Upper lobe of left lung (tissue), 6 donors: Measurements from ENCODE around the gene USP6NL. TPM values are rescaled to one million over a fixed set of nuclear protein-coding genes. Genes with fewer than 3 reads are reported as not detected.

Experiments
- ATAC-seq, 2 donors: fragments of 200-7000 bp; cut with Tn5 transposase; one replicate each; pipeline ENCODE4 v1.9.1; 2022; ENCODE audit warnings: mild to moderate bottlenecking in 2 of 2, moderate library complexity in 2 of 2; ENCODE audit not compliant: low FRiP score in 2 of 2
- DNase-seq, 2 donors: peaks; one replicate each; pipeline ENCODE4 v3.0.0-alpha.2; 2019 to 2020
- H3K27ac ChIP-seq, 4 donors: fragments of 200-600 bp; sonication (generic); one replicate each; pipeline ENCODE4 v1.5.1; 2016 to 2019
- H3K27me3 ChIP-seq, 4 donors: fragments of 200-600 bp; sonication (generic); one replicate each; pipeline ENCODE4 v1.5.1; 2017 to 2019
- H3K36me3 ChIP-seq, 4 donors: fragments of 200-600 bp; sonication (generic); one replicate each; pipeline ENCODE4 v1.5.1; 2016 to 2019
- H3K4me1 ChIP-seq, 4 donors: fragments of 200-600 bp; sonication (generic); one replicate each; pipeline ENCODE4 v1.5.1; 2018 to 2019
- H3K4me3 ChIP-seq, 4 donors: fragments of 200-600 bp; sonication (generic); one replicate each; pipeline ENCODE4 v1.5.1; 2017 to 2019; ENCODE audit warnings: mild to moderate bottlenecking in 2 of 4, moderate library complexity in 1 of 4
- H3K9me3 ChIP-seq, 4 donors: fragments of 200-600 bp; sonication (generic); one replicate each; pipeline ENCODE4 v1.5.1; 2018 to 2019
- CTCF ChIP-seq, 6 experiments: fragments of 450-650 bp in 4 of 6; fragments of 200-600 bp in 2 of 6; sonication (generic) in 2 of 6; IDR thresholded peaks; one replicate each; pipeline ENCODE4 v1.5.1; 2016 to 2019; ENCODE audit warnings: antibody characterized with exemption in 6 of 6
- EP300 ChIP-seq, 4 donors: sonication (generic); formaldehyde crosslinking; IDR thresholded peaks; one replicate each; pipeline ENCODE4 v1.5.1; 2017; ENCODE audit warnings: antibody characterized with exemption in 4 of 4, control low read depth in 2 of 4
- POLR2A ChIP-seq, 4 donors: fragments of 450-650 bp; IDR thresholded peaks; one replicate each; pipeline ENCODE4 v1.5.1; 2016 to 2017; ENCODE audit warnings: antibody characterized with exemption in 4 of 4, mild to moderate bottlenecking in 2 of 4
- POLR2AphosphoS5 ChIP-seq, 2 donors: sonication (generic); formaldehyde crosslinking; IDR thresholded peaks; one replicate each; pipeline ENCODE4 v1.5.1; 2017; ENCODE audit warnings: antibody characterized with exemption in 2 of 2
- WGBS, 2 donors: methylation state at CpG; one replicate each; pipeline ENCODE4 v1.1.5; 2017 to 2018; 5-methylcytosine and 5-hydroxymethylcytosine counted together
- total RNA-seq, 6 donors: library from RNA; depleted of rRNA in 4 of 6; stranded (reverse); fragments of >200 nt in 4 of 6; gene quantifications; one replicate each; pipeline versions ENCODE4 v1.1.0 to v1.2.1, GENCODE V29; 2016 to 2021
- donor health status: DM: no; HTN: no; CAD: no; lungs with moderate emphysema.
- donor health status: DM: no; HTN: yes; CAD: no; lungs with severe emphysema.

USP6NL gene
- total RNA-seq, 6 donors from 2014 or later = 16.4 to 28.6 (median 21.8) TPM

- TF ChIP-seq EP300 (IDR thresholded peaks at IDR 0.05) (no peak), POLR2AphosphoS5 (IDR thresholded peaks at IDR 0.05) (no peak), POLR2A (IDR thresholded peaks at IDR 0.05) (no peak), CTCF (IDR thresholded peaks at IDR 0.05) (no peak)
- ATAC-seq (no peak), DNase-seq (no peak)
- no peak overlapping the region for H3K27ac ChIP-seq
- H3K4me1 ChIP-seq = no peaks in the 10 kb centered on the region
- no peaks in the 10 kb centered on the region for H3K27me3 ChIP-seq
- peaks cover 0 to 4% (median 0%) of the 10 kb centered on the region in 4 donors for H3K36me3 ChIP-seq
- 93 to 99% methylated on average over 7 of the region's 7 CpGs for WGBS, 2 donors
- no peaks in the 10 kb centered on the region for H3K9me3 ChIP-seq
- H3K4me3 ChIP-seq = no peak overlapping the region
Observed at GRCh38 chr10:11504566-11505285, 106.7 kb downstream of the USP6NL start.

GRCh38 chr10:11501600-11501999, 109.8 kb downstream of the USP6NL start:
- Histone ChIP-seq H3K27ac (no peak overlapping the region), H3K4me3 (no peak overlapping the region), H3K27me3 (no peaks in the 10 kb centered on the region), H3K4me1 (no peaks in the 10 kb centered on the region), H3K9me3 (no peaks in the 10 kb centered on the region), H3K36me3 (no peaks in the 10 kb centered on the region)
- no peak for ATAC-seq
- no peak for TF ChIP-seq POLR2AphosphoS5 (IDR thresholded peaks at IDR 0.05)
- TF ChIP-seq EP300 (IDR thresholded peaks at IDR 0.05) = no peak
- no peak for TF ChIP-seq POLR2A (IDR thresholded peaks at IDR 0.05)
- no peak for TF ChIP-seq CTCF (IDR thresholded peaks at IDR 0.05)
- WGBS, 2 donors = 81 to 97% methylated on average over 3 of the region's 3 CpGs
- DNase-seq = no peak

GRCh38 chr10:11499425-11500071, 111.9 kb downstream of the USP6NL start:
- ATAC-seq (no peak), DNase-seq (no peak)
- H3K4me3 ChIP-seq = no peak overlapping the region

DNA sequence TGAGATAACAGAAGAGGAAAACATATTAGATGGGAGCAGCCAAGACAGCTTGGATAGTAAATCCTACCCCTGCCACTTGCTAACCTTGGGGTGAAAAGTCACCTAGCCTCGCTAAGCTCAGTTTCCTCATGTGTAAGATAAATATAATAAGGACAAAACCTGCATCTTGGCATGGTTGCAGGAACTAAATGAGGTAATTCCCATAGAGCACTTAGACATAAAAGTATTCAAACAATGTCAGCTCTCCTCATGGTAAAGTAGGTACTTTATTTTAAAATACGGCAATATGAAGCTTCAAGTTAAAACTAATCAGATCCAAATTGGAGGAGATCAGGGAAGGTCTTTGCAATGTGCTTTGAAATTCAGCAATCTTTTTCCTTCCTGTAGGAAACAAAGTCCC, 113.1 kb downstream of the USP6NL start:
- no peak for DNase-seq
- H3K9me3 ChIP-seq = no peaks in the 10 kb centered on the region
- peaks cover 0 to 3% (median 0%) of the 10 kb centered on the region in 4 donors for H3K36me3 ChIP-seq
- 73 to 76% methylated on average over 2 of the region's 2 CpGs for WGBS, 2 donors
- no peak for ATAC-seq
- H3K27ac ChIP-seq = no peak overlapping the region
- TF ChIP-seq CTCF (IDR thresholded peaks at IDR 0.05) (no peak), EP300 (IDR thresholded peaks at IDR 0.05) (no peak), POLR2A (IDR thresholded peaks at IDR 0.05) (no peak), POLR2AphosphoS5 (IDR thresholded peaks at IDR 0.05) (no peak)
- no peak overlapping the region for H3K4me3 ChIP-seq
- no peaks in the 10 kb centered on the region for H3K27me3 ChIP-seq
- no peaks in the 10 kb centered on the region for H3K4me1 ChIP-seq

More at GRCh38 chr10:11499425-11500071, 111.9 kb downstream of the USP6NL start:
- 90 to 92% methylated on average over 4 of the region's 4 CpGs for WGBS, 2 donors
- Histone ChIP-seq H3K36me3 (no peaks in the 10 kb centered on the region), H3K27me3 (no peaks in the 10 kb centered on the region), H3K27ac (no peak overlapping the region), H3K4me1 (no peaks in the 10 kb centered on the region), H3K9me3 (no peaks in the 10 kb centered on the region)
- TF ChIP-seq POLR2AphosphoS5 (IDR thresholded peaks at IDR 0.05) (no peak), EP300 (IDR thresholded peaks at IDR 0.05) (no peak), POLR2A (IDR thresholded peaks at IDR 0.05) (no peak), CTCF (IDR thresholded peaks at IDR 0.05) (no peak)
